Parathyroid adenoma (tissue), 2 donors: ENCODE data around the gene RSRC2.

ENCODE experiments used
- H2AFZ ChIP-seq: fragments of 300-600 bp; sonication (generic); one replicate; pipeline ENCODE4 v1.7.0; 2017; ENCODE audit warnings: antibody characterized with exemption, mild to moderate bottlenecking
- H3K27ac ChIP-seq: fragments of 300-600 bp; sonication (generic); one replicate; pipeline ENCODE4 v1.7.0; 2017
- H3K27me3 ChIP-seq: fragments of 300-600 bp; sonication (generic); one replicate; pipeline ENCODE4 v1.7.0; 2017; ENCODE audit warnings: low read length; ENCODE audit not compliant: control insufficient read depth, insufficient read depth
- H3K36me3 ChIP-seq: fragments of 300-600 bp; sonication (generic); one replicate; pipeline ENCODE4 v1.7.0; 2017; ENCODE audit warnings: low read length; ENCODE audit not compliant: control insufficient read depth, insufficient read depth
- H3K4me1 ChIP-seq: fragments of 300-600 bp; sonication (generic); one replicate; pipeline ENCODE4 v1.7.0; 2017; ENCODE audit warnings: control low read depth
- H3K4me2 ChIP-seq: fragments of 300-600 bp; sonication (generic); one replicate; pipeline ENCODE4 v1.7.0; 2017; ENCODE audit warnings: low read length
- H3K4me3 ChIP-seq: fragments of 300-600 bp; sonication (generic); one replicate; pipeline ENCODE4 v1.7.0; 2017; ENCODE audit warnings: low read depth, low read length
- H3K79me2 ChIP-seq: fragments of 300-600 bp; sonication (generic); one replicate; pipeline ENCODE4 v1.7.0; 2017; ENCODE audit warnings: control low read depth
- H3K9ac ChIP-seq: fragments of 300-600 bp; sonication (generic); one replicate; pipeline ENCODE4 v1.7.0; 2017; ENCODE audit warnings: mild to moderate bottlenecking
- H3K9me3 ChIP-seq: fragments of 300-600 bp; sonication (generic); one replicate; pipeline ENCODE4 v1.7.0; 2017; ENCODE audit warnings: low read length; ENCODE audit not compliant: control insufficient read depth
- CTCF ChIP-seq: fragments of 300-600 bp; sonication (generic); IDR thresholded peaks from one replicate; pipeline ENCODE4 v1.7.0; 2017; ENCODE audit warnings: antibody characterized with exemption, mild to moderate bottlenecking
- donor health status: primary hyperparathyroidism.

The RSRC2 gene

GRCh38 chr12:122460061-122460460 lies 66.7 kb downstream of the RSRC2 start:
- Histone ChIP-seq H3K9ac (no peak overlapping the region), H3K36me3 (no peaks in the 10 kb centered on the region), H2AFZ (no peak overlapping the region), H3K27me3 (no peaks in the 10 kb centered on the region), H3K27ac (no peak overlapping the region), H3K79me2 (no peaks in the 10 kb centered on the region), H3K4me1 (peaks cover 4% of the 10 kb centered on the region), H3K4me2 (no peak overlapping the region), H3K4me3 (no peak overlapping the region), H3K9me3 (no peaks in the 10 kb centered on the region)
- no peak for TF ChIP-seq CTCF

- no peaks in the 10 kb centered on the region for H3K79me2 ChIP-seq
- no peak for TF ChIP-seq CTCF
- no peaks in the 10 kb centered on the region for H3K9me3 ChIP-seq
- H3K9ac ChIP-seq, result no peak overlapping the region
- H3K36me3 ChIP-seq, result no peaks in the 10 kb centered on the region
- no peaks in the 10 kb centered on the region for H3K27me3 ChIP-seq
- H3K27ac ChIP-seq, result no peak overlapping the region
- no peak overlapping the region for H3K4me2 ChIP-seq
- peak overlapping the region; percentile 38 for H2AFZ ChIP-seq
- no peak overlapping the region for H3K4me3 ChIP-seq
- peaks cover 4% of the 10 kb centered on the region for H3K4me1 ChIP-seq
These were observed 67.5 kb downstream of the RSRC2 start for GRCh38 chr12:122459211-122459610.

GRCh38 chr12:122458105-122459035 lies 68.4 kb downstream of the RSRC2 start:
- no peak for TF ChIP-seq CTCF
- Histone ChIP-seq H3K79me2 (no peaks in the 10 kb centered on the region), H3K9ac (no peak overlapping the region), H3K4me2 (no peak overlapping the region), H3K4me1 (peaks cover 7% of the 10 kb centered on the region), H2AFZ (peak overlapping the region; percentile 17), H3K27ac (no peak overlapping the region), H3K36me3 (no peaks in the 10 kb centered on the region), H3K9me3 (no peaks in the 10 kb centered on the region), H3K27me3 (no peaks in the 10 kb centered on the region), H3K4me3 (no peak overlapping the region)

- no peaks in the 10 kb centered on the region for H3K27me3 ChIP-seq
- peaks cover 7% of the 10 kb centered on the region for H3K4me1 ChIP-seq
- no peak overlapping the region for H3K9ac ChIP-seq
- H3K4me2 ChIP-seq, result no peak overlapping the region
- no peaks in the 10 kb centered on the region for H3K79me2 ChIP-seq
- no peaks in the 10 kb centered on the region for H3K36me3 ChIP-seq
- no peaks in the 10 kb centered on the region for H3K9me3 ChIP-seq
- no peak for TF ChIP-seq CTCF
- no peak overlapping the region for H3K4me3 ChIP-seq
- no peak overlapping the region for H3K27ac ChIP-seq
- peak overlapping the region; percentile 17 for H2AFZ ChIP-seq
These were observed 69.1 kb downstream of the RSRC2 start for GRCh38 chr12:122457627-122458026.

GRCh38 chr12:122454739-122455138 lies 72.0 kb downstream of the RSRC2 start:
- Histone ChIP-seq H3K9ac (no peak overlapping the region), H3K4me2 (no peak overlapping the region), H2AFZ (no peak overlapping the region), H3K9me3 (no peaks in the 10 kb centered on the region), H3K27ac (no peak overlapping the region), H3K79me2 (no peaks in the 10 kb centered on the region), H3K27me3 (no peaks in the 10 kb centered on the region), H3K4me1 (peaks cover 7% of the 10 kb centered on the region), H3K36me3 (no peaks in the 10 kb centered on the region), H3K4me3 (no peak overlapping the region)
- TF ChIP-seq CTCF, result no peak
